GM18505 (cell line): ENCODE measurements around the gene FUT8.

Experiments used
- ATAC-seq: cut with Tn5 transposase; IDR thresholded peaks from one replicate; pipeline ENCODE4 v1.9.1; 2021; ENCODE audit not compliant: unreplicated experiment
- POLR2A ChIP-seq: IDR thresholded peaks from 4 replicates; pipeline ENCODE4 v1.6.1; 2011; ENCODE audit warnings: borderline replicate concordance; ENCODE audit not compliant: insufficient read depth, insufficient read length; ENCODE audit errors: extremely low read depth

Gene FUT8

DNA sequence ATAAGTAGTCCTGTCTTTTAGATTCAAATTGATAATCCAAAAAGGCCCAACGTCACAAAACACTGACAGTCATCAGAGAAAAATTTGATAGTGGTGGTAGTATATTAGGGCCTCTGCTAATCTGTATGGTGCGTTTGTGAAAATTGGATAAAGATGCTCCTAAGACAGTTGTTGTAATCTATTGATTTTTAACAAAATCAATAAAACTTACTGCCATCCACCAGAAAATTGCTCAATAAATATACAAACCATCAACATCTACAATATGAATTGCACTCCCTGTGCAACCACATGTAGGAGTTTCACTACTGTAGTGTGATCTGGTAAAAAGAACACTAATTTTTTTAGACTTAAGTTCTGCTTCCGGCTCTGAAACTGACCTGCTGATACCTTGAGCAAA is 336.8 kb downstream of the FUT8 start:
- TF ChIP-seq POLR2A: no peak
- no peak for ATAC-seq

DNA sequence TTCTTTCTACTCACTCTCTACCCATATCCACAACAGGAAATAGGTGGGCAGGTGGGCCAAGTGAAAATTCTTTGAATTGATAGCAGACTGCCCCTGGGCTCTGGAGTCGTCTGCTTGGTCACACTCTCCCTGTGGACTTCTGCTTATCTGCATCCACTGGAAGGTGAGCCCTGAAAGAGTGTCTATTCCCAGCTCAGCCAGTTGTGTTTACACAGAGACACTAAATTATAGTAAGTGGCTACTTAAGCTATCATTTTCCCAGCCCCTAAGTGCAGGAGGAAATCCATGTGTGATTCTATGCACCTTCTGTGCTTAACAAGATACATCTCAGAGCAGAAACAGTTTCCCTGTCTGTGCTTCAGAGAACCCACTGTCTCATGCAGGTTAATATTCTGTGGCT is 338.4 kb downstream of the FUT8 start:
- ATAC-seq: no peak
- TF ChIP-seq POLR2A: no peak

DNA sequence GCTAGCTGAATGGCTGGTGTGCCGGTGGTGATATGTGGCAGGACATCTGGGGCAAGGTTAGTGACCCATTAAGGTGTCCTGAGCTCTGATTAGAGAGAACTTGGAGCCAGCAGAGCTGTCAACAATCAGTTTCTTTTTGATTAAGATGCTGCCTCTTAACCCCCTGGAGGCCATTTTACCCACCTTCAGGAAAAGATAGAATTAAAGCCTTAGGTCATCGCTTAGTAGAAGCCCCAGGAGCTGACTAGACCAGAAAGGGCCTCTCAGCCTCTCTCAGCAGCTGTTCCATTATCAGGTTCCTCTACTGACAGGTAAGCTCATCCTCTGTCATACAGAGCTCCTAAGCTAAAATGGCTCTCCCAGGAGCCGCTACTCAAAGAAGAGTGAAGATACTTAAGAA is 339.0 kb downstream of the FUT8 start:
- no peak for ATAC-seq
- TF ChIP-seq POLR2A: no peak

- no peak for ATAC-seq
- TF ChIP-seq POLR2A: peak; percentile 37
These were observed 340.5 kb downstream of the FUT8 start for GRCh38 chr14:65753061-65753460.

DNA sequence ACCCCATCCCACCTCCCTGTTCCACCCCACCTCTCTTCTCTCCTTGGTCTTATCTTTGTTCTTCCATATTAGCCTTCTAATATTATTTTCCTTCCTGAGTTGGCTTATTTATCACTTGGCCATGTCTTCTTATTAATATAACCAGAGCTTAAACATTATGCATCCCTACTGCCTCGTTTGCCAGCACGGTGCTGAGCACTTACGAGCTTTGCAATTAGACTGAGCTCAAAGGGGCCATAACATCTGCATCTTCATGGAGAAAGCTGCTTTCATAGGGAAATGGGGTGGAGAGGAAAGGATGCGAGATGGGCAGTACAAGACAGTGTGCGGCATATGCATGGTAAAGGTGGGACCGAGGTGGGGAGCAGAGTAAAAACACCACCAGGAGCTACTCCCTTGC is 342.8 kb downstream of the FUT8 start:
- no peak for ATAC-seq
- TF ChIP-seq POLR2A: no peak

DNA sequence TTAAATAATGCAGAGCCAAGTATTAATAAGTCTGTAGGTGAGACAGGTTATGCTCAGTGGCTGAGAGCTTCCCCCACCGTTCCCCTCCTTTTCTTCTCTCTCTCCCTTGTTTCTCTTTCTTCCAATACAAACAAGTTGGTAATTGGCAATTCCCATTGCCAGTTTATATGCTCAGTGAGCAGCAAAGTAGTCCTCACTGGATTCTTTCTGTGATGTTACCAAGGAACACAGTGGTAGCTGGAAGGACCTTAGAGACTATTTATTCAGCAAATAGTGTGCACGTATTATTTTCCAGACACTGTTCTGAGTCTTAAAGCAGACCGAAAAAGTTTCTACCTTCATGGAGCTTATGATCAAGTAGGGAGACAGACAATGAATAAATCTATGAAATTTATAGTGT is 344.4 kb downstream of the FUT8 start:
- no peak for TF ChIP-seq POLR2A

DNA sequence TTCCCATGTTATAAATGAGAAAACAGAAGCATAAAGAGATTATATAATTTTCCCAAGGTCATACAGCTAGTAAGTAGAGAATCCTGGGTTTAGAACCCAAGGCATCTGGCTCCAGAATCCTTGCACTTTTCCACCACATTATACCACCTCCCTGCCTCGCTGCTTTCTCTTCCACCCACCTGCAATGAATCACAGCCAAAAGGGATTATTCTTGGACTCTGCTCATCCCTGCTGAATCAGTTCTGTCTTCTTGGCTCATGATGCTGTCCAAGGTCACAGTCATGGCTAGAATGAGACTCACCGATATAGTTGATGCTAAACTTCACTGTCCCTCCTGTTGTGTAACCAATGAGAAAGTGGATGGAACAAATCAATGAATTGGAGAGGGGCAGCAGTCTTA is 356.6 kb downstream of the FUT8 start:
- ATAC-seq: no peak

More for the DNA sequence above, 344.4 kb downstream of the FUT8 start:
- no peak for ATAC-seq

DNA sequence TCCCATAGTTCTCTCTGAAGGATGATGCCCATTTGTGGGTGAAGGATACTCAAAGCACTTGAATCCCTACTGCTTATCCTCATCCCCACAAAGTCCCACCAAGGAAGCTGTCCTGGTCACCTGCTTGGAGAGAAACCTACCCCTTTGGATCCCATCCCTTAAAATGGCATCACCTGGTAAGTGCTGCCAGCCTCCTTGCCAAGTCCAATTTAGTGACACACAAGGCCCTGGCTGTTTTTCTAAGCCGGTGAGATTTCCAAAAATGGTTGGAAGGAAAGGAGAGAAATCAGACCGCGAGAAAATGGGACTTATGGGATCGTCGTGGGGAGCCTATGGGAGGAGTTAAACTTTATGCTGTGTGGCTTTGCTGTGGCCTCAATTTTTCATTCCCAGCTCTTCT is 358.2 kb downstream of the FUT8 start:
- ATAC-seq: no peak
- no peak for TF ChIP-seq POLR2A

More for the DNA sequence above, 356.6 kb downstream of the FUT8 start:
- TF ChIP-seq POLR2A: no peak

GRCh38 chr14:65771271-65771670 is 358.7 kb downstream of the FUT8 start:
- TF ChIP-seq POLR2A: no peak
- ATAC-seq: no peak

DNA sequence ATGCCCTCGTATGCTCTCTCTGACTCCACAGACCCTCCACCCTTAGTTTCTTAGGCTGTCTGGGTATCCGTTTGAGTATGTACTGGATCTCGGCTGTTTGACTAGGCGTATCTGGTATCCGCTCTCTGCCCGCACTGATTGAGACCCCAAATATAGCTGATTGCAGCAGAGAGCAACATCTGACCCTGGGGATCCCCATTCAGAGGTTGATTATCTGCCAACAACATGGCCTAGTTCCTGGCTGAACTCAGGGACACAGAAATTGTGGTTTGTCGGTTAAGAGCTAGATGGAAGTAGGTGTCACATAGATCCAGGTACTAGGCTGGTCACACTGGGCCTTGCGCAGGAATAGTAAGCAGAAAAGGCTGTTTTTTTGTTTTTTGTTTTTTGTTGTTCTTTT is 359.9 kb downstream of the FUT8 start:
- TF ChIP-seq POLR2A: no peak
- no peak for ATAC-seq

DNA sequence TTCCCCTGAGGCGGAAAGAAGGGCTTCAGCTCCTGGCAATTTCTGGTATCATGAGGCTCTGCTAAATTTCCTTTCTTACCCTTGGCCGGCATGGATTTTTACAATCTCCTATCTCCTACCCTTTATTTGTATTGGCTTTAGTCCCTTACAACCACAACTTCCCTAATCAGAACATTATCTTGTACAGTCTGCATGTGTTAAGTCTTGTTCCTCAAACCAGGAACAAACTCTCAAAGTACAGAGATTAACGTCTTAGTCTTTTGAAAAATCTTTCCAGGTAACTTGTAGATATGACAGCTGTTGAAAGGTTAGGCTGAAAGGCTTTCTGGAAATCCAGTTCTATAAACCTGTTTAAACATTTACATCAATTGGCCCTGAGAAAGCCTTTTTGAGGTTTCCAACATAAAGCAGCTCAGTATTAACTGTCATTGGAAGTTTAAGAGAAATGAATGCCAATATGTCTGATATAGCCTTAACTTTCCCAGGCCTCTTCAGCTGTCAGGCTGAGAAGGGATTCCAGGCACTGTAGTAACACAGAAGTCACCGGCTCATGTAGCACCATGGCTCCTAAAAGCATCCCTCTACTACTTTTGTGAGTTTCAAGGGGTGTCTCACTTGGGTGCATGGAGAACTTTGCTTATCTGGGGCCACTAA is 360.5 kb downstream of the FUT8 start:
- no peak for TF ChIP-seq POLR2A
- no peak for ATAC-seq

GRCh38 chr14:65774041-65774440 is 361.5 kb downstream of the FUT8 start:
- TF ChIP-seq POLR2A: no peak

DNA sequence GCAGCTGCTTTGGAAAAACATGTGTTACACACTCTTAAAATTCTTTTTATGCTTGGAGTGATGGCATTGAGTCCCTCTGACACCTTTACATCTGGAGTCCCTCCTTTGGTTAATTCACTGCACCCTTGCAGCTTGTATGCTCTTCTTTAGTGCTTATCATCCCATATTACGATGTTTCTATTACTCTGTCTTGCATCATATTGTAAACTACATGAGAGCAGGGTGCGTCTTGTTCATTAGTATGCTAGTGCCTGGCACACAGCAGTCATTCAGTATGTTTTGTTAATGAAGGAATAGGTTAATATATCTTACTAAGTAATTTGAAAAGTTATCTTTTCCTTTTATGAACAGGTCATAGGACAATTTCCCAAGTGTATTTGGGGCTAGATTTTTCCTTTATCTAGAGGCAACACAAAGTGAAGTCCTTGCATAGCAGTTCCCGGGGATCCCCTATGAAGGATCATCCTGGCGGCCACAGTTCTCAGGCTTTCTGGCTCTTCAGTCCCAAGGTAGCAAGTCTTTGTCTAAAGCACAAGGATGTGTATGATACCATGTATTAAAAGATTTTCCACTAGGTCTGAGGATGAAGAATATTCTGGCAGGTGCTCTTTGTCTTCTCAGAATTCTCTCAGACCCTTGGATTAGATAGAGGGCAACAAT is 363.8 kb downstream of the FUT8 start:
- TF ChIP-seq POLR2A: no peak
- ATAC-seq: no peak

More at GRCh38 chr14:65774041-65774440, 361.5 kb downstream of the FUT8 start:
- no peak for ATAC-seq

GRCh38 chr14:65780566-65780965 is 368.0 kb downstream of the FUT8 start:
- no peak for ATAC-seq
- no peak for TF ChIP-seq POLR2A

DNA sequence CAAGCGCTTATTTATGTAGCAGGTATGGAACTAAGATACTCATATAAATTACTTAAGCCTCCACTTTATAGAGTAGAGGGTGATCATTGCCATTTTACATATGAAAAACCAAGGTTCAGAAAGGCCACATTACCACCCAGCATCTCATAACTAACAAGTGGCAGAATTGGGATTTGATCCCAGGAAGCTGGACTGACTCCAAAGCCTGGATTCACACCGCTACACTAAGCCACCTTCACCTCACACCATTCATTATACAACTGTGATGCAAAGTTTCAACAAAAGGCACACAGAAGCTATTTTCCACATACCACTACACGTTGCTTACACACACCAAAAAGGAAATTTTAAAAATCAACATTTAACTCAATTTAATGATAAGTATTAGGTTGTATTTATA is 370.6 kb downstream of the FUT8 start:
- ATAC-seq: no peak
- TF ChIP-seq POLR2A: no peak

- no peak for ATAC-seq
- no peak for TF ChIP-seq POLR2A
These were observed 371.0 kb downstream of the FUT8 start for GRCh38 chr14:65783576-65783975.

- TF ChIP-seq POLR2A: no peak
- ATAC-seq: no peak
These were observed 372.0 kb downstream of the FUT8 start for GRCh38 chr14:65784574-65784973.
